A673 (cell line): ENCODE results near the gene CDC25B. TPM values are rescaled to one million over a fixed set of nuclear protein-coding genes. Genes with fewer than 3 reads are reported as not detected.
A peak's percentile ranks its signal among the peaks of the same experiment; 100 is the strongest.

Experiments used
- BruUV-seq: library from RNA; stranded (reverse); fragments of 400-500 nt; replicated peaks from 2 replicates; lab custom pipeline; 2021; lab: Mats Ljungman, UMichigan
- CTCF ChIA-PET: fragments of 300-600 bp; sonication (Branson Sonifier 250); formaldehyde crosslinking; loops from one replicate; lab custom pipeline; 2022; ENCODE audit warnings: antibody characterized with exemption; lab: Charles Lee
- POLR2A ChIA-PET: fragments of 300-600 bp; sonication (Branson Sonifier 250); formaldehyde crosslinking; loops from one replicate; lab custom pipeline; 2022; ENCODE audit warnings: antibody characterized with exemption; ENCODE audit not compliant: low non-redundant PET; lab: Charles Lee
- DNase-seq: peaks from one replicate; pipeline ENCODE4 v3.0.0-alpha.2; 2015; ENCODE audit warnings: low spot score
- H3K27ac ChIP-seq: fragments of 200-600 bp; sonication (generic); 2 replicates; pipeline ENCODE4 v1.5.1; 2016; ENCODE audit warnings: mixed run types, low read depth, mild to moderate bottlenecking, mixed read lengths, antibody characterized with exemption, low read length; ENCODE audit not compliant: poor library complexity, severe bottlenecking
- H3K27me3 ChIP-seq: fragments of 200-600 bp; sonication (generic); replicated peaks from 2 replicates; pipeline ENCODE4 v1.6.1; 2017; ENCODE audit warnings: mixed run types, low read depth, mild to moderate bottlenecking, mixed read lengths, antibody characterized with exemption, low read length; ENCODE audit not compliant: insufficient read depth, poor library complexity
- H3K36me3 ChIP-seq: fragments of 200-600 bp; sonication (generic); 2 replicates; pipeline ENCODE4 v1.6.1; 2016; ENCODE audit warnings: mixed run types, mild to moderate bottlenecking, mixed read lengths, antibody characterized with exemption, low read length; ENCODE audit not compliant: insufficient read depth, poor library complexity, severe bottlenecking
- H3K4me1 ChIP-seq: fragments of 200-600 bp; sonication (generic); 2 replicates; pipeline ENCODE4 v1.6.1; 2017; ENCODE audit warnings: mixed run types, mild to moderate bottlenecking, mixed read lengths, antibody characterized with exemption, low read length; ENCODE audit not compliant: insufficient read depth, poor library complexity, severe bottlenecking
- H3K4me3 ChIP-seq: fragments of 200-600 bp; sonication (generic); 2 replicates; pipeline ENCODE4 v1.5.1; 2016; ENCODE audit warnings: low read depth, mixed run types, mild to moderate bottlenecking, mixed read lengths, low read length; ENCODE audit not compliant: poor library complexity, severe bottlenecking
- H3K9me3 ChIP-seq: fragments of 200-600 bp; sonication (generic); 2 replicates; pipeline ENCODE4 v1.6.1; 2016; ENCODE audit warnings: mixed run types, low read depth, mild to moderate bottlenecking, mixed read lengths, antibody characterized with exemption, low read length; ENCODE audit not compliant: poor library complexity, severe bottlenecking
- CTCF ChIP-seq: fragments of 300-800, 200-600 bp; sonication (generic); conservative IDR thresholded peaks from 2 replicates; pipeline ENCODE4 v1.5.1; 2017; ENCODE audit warnings: low read depth, mild to moderate bottlenecking, antibody characterized with exemption, low read length, moderate library complexity, mixed read lengths
- EZH2 ChIP-seq: fragments of 200-600 bp; sonication (generic); IDR thresholded peaks from 2 replicates; pipeline ENCODE4 v1.6.1; 2017; ENCODE audit warnings: borderline replicate concordance, low read depth, mild to moderate bottlenecking, mixed read lengths, antibody characterized with exemption, low read length; ENCODE audit not compliant: poor library complexity, severe bottlenecking
- intact Hi-C: fragments of 100-400 bp; cut with micrococcal nuclease; formaldehyde crosslinking; loops from one replicate; pipeline ENCODE4 v1.10.0; 2022; ENCODE audit not compliant: unreplicated experiment
- total RNA-seq: library from RNA; stranded (reverse); gene quantifications from 2 replicates; pipeline ENCODE4 v1.2.3, GENCODE V29; 2021

CDC25B gene
- total RNA-seq, 1 experiment from 2014 or later = 119 TPM

GRCh38 chr20:3820048-3820900, 24.2 kb downstream of the CDC25B start, which contains the start of gene AP5S1:
AP5S1 (plus strand) TSS chr20:3820547; CDS start chr20:3822118, 1,571 bp downstream.
- no peak for TF ChIP-seq EZH2
- TF ChIP-seq CTCF = peak; percentile 97

GRCh38 chr20:3820901-3821727, 25.0 kb downstream of the CDC25B start:
- intact Hi-C loops = loop anchor here (1.0 kb wide), 1 partner anchor 34 kb away; no protein-coding TSS in a partner anchor
- peak overlapping the region; percentile 99 for H3K27ac ChIP-seq
- CTCF ChIA-PET = interaction anchor here (0.6 to 1.6 kb wide), 8 partner anchors 9 to 264 kb away, joined by 3 to 7 read pairs (median 4); partner anchors contain the start of genes ADISSP, CENPB and SPEF1

More at GRCh38 chr20:3820048-3820900, 24.2 kb downstream of the CDC25B start, which contains the start of gene AP5S1:
- DNase-seq = peak; percentile 95
- Histone ChIP-seq H3K4me1 (peaks cover 14% of the 10 kb centered on the region), H3K27ac (peak within 1 kb of the TSS; percentile 99), H3K36me3 (peaks cover 6% of the 10 kb centered on the region), H3K27me3 (no peaks in the 10 kb centered on the region), H3K4me3 (peak within 1 kb of the TSS; percentile 73), H3K9me3 (no peaks in the 10 kb centered on the region)
- intact Hi-C loops = loop anchor here (1.0 kb wide), 1 partner anchor 33 kb away; no protein-coding TSS in a partner anchor
- BruUV-seq = TSS peak; percentile 76
- ChIA-PET POLR2A (interaction anchor here (0.5 to 0.8 kb wide), 3 partner anchors 30 to 33 kb away, joined by 3 to 8 read pairs (median 5); partner anchors contain the start of gene CENPB), CTCF (interaction anchor here (0.6 to 1.6 kb wide), 8 partner anchors 8 to 265 kb away, joined by 3 to 7 read pairs (median 4); partner anchors contain the start of genes ADISSP, CENPB and SPEF1)

More at GRCh38 chr20:3820901-3821727, 25.0 kb downstream of the CDC25B start:
- TF ChIP-seq EZH2 (no peak), CTCF (no peak)
- Histone ChIP-seq H3K4me1 (peaks cover 14% of the 10 kb centered on the region), H3K4me3 (peak overlapping the region; percentile 73), H3K27me3 (no peaks in the 10 kb centered on the region), H3K9me3 (no peaks in the 10 kb centered on the region), H3K36me3 (peaks cover 6% of the 10 kb centered on the region)
- TSS peak; percentile 83 for BruUV-seq
- no peak for DNase-seq
- POLR2A ChIA-PET = interaction anchor here (0.6 to 0.8 kb wide), 3 partner anchors 29 to 1971 kb away, joined by 3 to 8 read pairs (median 5); partner anchors contain the start of gene CENPB
